Measurements from ENCODE around the gene IQGAP3.

The IQGAP3 gene

GRCh38 chr1:156523801-156524480 is 48.4 kb downstream of the IQGAP3 start:
- Histone ChIP-seq H3K27ac (ENCODE audit: low read depth, low read length) (no peak overlapping the region), H3K4me1 (ENCODE audit: control insufficient read depth in 5 of 5, insufficient read depth in 5 of 5, low read length in 5 of 5) (peaks cover 0 to 18% (median 0%) of the 10 kb centered on the region in 5 donors), H3K9me3 (ENCODE audit: control insufficient read depth in 5 of 5, low read length in 5 of 5) (no peaks in the 10 kb centered on the region), H3K36me3 (ENCODE audit: control insufficient read depth in 5 of 5, insufficient read depth in 5 of 5, low read length in 5 of 5) (no peaks in the 10 kb centered on the region), H3K9ac (ENCODE audit: low read length in 5 of 5) (no peak overlapping the region), H3K27me3 (ENCODE audit: control insufficient read depth in 5 of 5, insufficient read depth in 4 of 5, low read length in 5 of 5) (no peaks in the 10 kb centered on the region), H3K4me3 (ENCODE audit: low read depth in 1 of 5, low read length in 5 of 5) (no peak overlapping the region)

GRCh38 chr1:156522443-156522970 is 49.9 kb downstream of the IQGAP3 start:
- Histone ChIP-seq H3K4me3 (ENCODE audit: low read depth in 1 of 5, low read length in 5 of 5) (no peak overlapping the region), H3K27me3 (ENCODE audit: control insufficient read depth in 5 of 5, insufficient read depth in 4 of 5, low read length in 5 of 5) (no peaks in the 10 kb centered on the region), H3K36me3 (ENCODE audit: control insufficient read depth in 5 of 5, insufficient read depth in 5 of 5, low read length in 5 of 5) (no peaks in the 10 kb centered on the region), H3K9ac (ENCODE audit: low read length in 5 of 5) (no peak overlapping the region), H3K4me1 (ENCODE audit: control insufficient read depth in 5 of 5, insufficient read depth in 5 of 5, low read length in 5 of 5) (peaks cover 0 to 18% (median 0%) of the 10 kb centered on the region in 5 donors), H3K27ac (ENCODE audit: low read depth, low read length) (no peak overlapping the region), H3K9me3 (ENCODE audit: control insufficient read depth in 5 of 5, low read length in 5 of 5) (no peaks in the 10 kb centered on the region)

GRCh38 chr1:156517748-156518147 is 54.6 kb downstream of the IQGAP3 start:
- Histone ChIP-seq H3K27me3 (ENCODE audit: control insufficient read depth in 5 of 5, insufficient read depth in 4 of 5, low read length in 5 of 5) (no peaks in the 10 kb centered on the region), H3K9ac (ENCODE audit: low read length in 5 of 5) (no peak overlapping the region), H3K27ac (ENCODE audit: low read depth, low read length) (no peak overlapping the region), H3K9me3 (ENCODE audit: control insufficient read depth in 5 of 5, low read length in 5 of 5) (no peaks in the 10 kb centered on the region), H3K4me1 (ENCODE audit: control insufficient read depth in 5 of 5, insufficient read depth in 5 of 5, low read length in 5 of 5) (no peaks in the 10 kb centered on the region), H3K36me3 (ENCODE audit: control insufficient read depth in 5 of 5, insufficient read depth in 5 of 5, low read length in 5 of 5) (no peaks in the 10 kb centered on the region), H3K4me3 (ENCODE audit: low read depth in 1 of 5, low read length in 5 of 5) (no peak overlapping the region)

- H3K36me3 ChIP-seq (ENCODE audit: control insufficient read depth in 5 of 5, insufficient read depth in 5 of 5, low read length in 5 of 5): no peaks in the 10 kb centered on the region
- H3K9ac ChIP-seq (ENCODE audit: low read length in 5 of 5): no peak overlapping the region
- no peaks in the 10 kb centered on the region for H3K9me3 ChIP-seq (ENCODE audit: control insufficient read depth in 5 of 5, low read length in 5 of 5)
- H3K27me3 ChIP-seq (ENCODE audit: control insufficient read depth in 5 of 5, insufficient read depth in 4 of 5, low read length in 5 of 5): no peaks in the 10 kb centered on the region
- H3K27ac ChIP-seq (ENCODE audit: low read depth, low read length): no peak overlapping the region
- no peak overlapping the region for H3K4me3 ChIP-seq (ENCODE audit: low read depth in 1 of 5, low read length in 5 of 5)
- no peaks in the 10 kb centered on the region for H3K4me1 ChIP-seq (ENCODE audit: control insufficient read depth in 5 of 5, insufficient read depth in 5 of 5, low read length in 5 of 5)
Observed at GRCh38 chr1:156516821-156517220, 55.5 kb downstream of the IQGAP3 start.

- no peaks in the 10 kb centered on the region for H3K9me3 ChIP-seq (ENCODE audit: control insufficient read depth in 5 of 5, low read length in 5 of 5)
- peaks cover 0 to under 1% (median 0%) of the 10 kb centered on the region in 5 donors for H3K4me1 ChIP-seq (ENCODE audit: control insufficient read depth in 5 of 5, insufficient read depth in 5 of 5, low read length in 5 of 5)
- no peaks in the 10 kb centered on the region for H3K36me3 ChIP-seq (ENCODE audit: control insufficient read depth in 5 of 5, insufficient read depth in 5 of 5, low read length in 5 of 5)
- H3K4me3 ChIP-seq (ENCODE audit: low read depth in 1 of 5, low read length in 5 of 5): no peak overlapping the region
- no peak overlapping the region for H3K27ac ChIP-seq (ENCODE audit: low read depth, low read length)
- no peak overlapping the region for H3K9ac ChIP-seq (ENCODE audit: low read length in 5 of 5)
- no peaks in the 10 kb centered on the region for H3K27me3 ChIP-seq (ENCODE audit: control insufficient read depth in 5 of 5, insufficient read depth in 4 of 5, low read length in 5 of 5)
Observed at GRCh38 chr1:156515956-156516355, 56.4 kb downstream of the IQGAP3 start.

GRCh38 chr1:156513185-156513584 is 59.2 kb downstream of the IQGAP3 start:
- Histone ChIP-seq H3K4me1 (ENCODE audit: control insufficient read depth in 5 of 5, insufficient read depth in 5 of 5, low read length in 5 of 5) (peaks cover 0 to 16% (median 7%) of the 10 kb centered on the region in 5 donors), H3K27me3 (ENCODE audit: control insufficient read depth in 5 of 5, insufficient read depth in 4 of 5, low read length in 5 of 5) (no peaks in the 10 kb centered on the region), H3K27ac (ENCODE audit: low read depth, low read length) (no peak overlapping the region), H3K4me3 (ENCODE audit: low read depth in 1 of 5, low read length in 5 of 5) (no peak overlapping the region), H3K9me3 (ENCODE audit: control insufficient read depth in 5 of 5, low read length in 5 of 5) (no peaks in the 10 kb centered on the region), H3K36me3 (ENCODE audit: control insufficient read depth in 5 of 5, insufficient read depth in 5 of 5, low read length in 5 of 5) (no peaks in the 10 kb centered on the region), H3K9ac (ENCODE audit: low read length in 5 of 5) (no peak overlapping the region)

GRCh38 chr1:156511644-156512043 is 60.7 kb downstream of the IQGAP3 start:
- Histone ChIP-seq H3K4me1 (ENCODE audit: control insufficient read depth in 5 of 5, insufficient read depth in 5 of 5, low read length in 5 of 5) (peaks cover 0 to 21% (median 10%) of the 10 kb centered on the region in 5 donors), H3K4me3 (ENCODE audit: low read depth in 1 of 5, low read length in 5 of 5) (no peak overlapping the region), H3K9ac (ENCODE audit: low read length in 5 of 5) (no peak overlapping the region), H3K36me3 (ENCODE audit: control insufficient read depth in 5 of 5, insufficient read depth in 5 of 5, low read length in 5 of 5) (no peaks in the 10 kb centered on the region), H3K9me3 (ENCODE audit: control insufficient read depth in 5 of 5, low read length in 5 of 5) (no peaks in the 10 kb centered on the region), H3K27me3 (ENCODE audit: control insufficient read depth in 5 of 5, insufficient read depth in 4 of 5, low read length in 5 of 5) (no peaks in the 10 kb centered on the region), H3K27ac (ENCODE audit: low read depth, low read length) (no peak overlapping the region)

- no peaks in the 10 kb centered on the region for H3K9me3 ChIP-seq (ENCODE audit: control insufficient read depth in 5 of 5, low read length in 5 of 5)
- no peaks in the 10 kb centered on the region for H3K36me3 ChIP-seq (ENCODE audit: control insufficient read depth in 5 of 5, insufficient read depth in 5 of 5, low read length in 5 of 5)
- no peak overlapping the region for H3K9ac ChIP-seq (ENCODE audit: low read length in 5 of 5)
- H3K27me3 ChIP-seq (ENCODE audit: control insufficient read depth in 5 of 5, insufficient read depth in 4 of 5, low read length in 5 of 5): no peaks in the 10 kb centered on the region
- H3K4me3 ChIP-seq (ENCODE audit: low read depth in 1 of 5, low read length in 5 of 5): no peak overlapping the region
- no peak overlapping the region for H3K27ac ChIP-seq (ENCODE audit: low read depth, low read length)
- peaks cover 2 to 24% (median 13%) of the 10 kb centered on the region in 5 donors for H3K4me1 ChIP-seq (ENCODE audit: control insufficient read depth in 5 of 5, insufficient read depth in 5 of 5, low read length in 5 of 5)
Observed at GRCh38 chr1:156510709-156511108, 61.7 kb downstream of the IQGAP3 start.

GRCh38 chr1:156509424-156510034 is 62.8 kb downstream of the IQGAP3 start:
- Histone ChIP-seq H3K36me3 (ENCODE audit: control insufficient read depth in 5 of 5, insufficient read depth in 5 of 5, low read length in 5 of 5) (no peaks in the 10 kb centered on the region), H3K27me3 (ENCODE audit: control insufficient read depth in 5 of 5, insufficient read depth in 4 of 5, low read length in 5 of 5) (no peaks in the 10 kb centered on the region), H3K9me3 (ENCODE audit: control insufficient read depth in 5 of 5, low read length in 5 of 5) (no peaks in the 10 kb centered on the region), H3K27ac (ENCODE audit: low read depth, low read length) (no peak overlapping the region), H3K4me3 (ENCODE audit: low read depth in 1 of 5, low read length in 5 of 5) (no peak overlapping the region), H3K4me1 (ENCODE audit: control insufficient read depth in 5 of 5, insufficient read depth in 5 of 5, low read length in 5 of 5) (peaks cover 4 to 35% (median 20%) of the 10 kb centered on the region in 5 donors), H3K9ac (ENCODE audit: low read length in 5 of 5) (no peak overlapping the region)

- Histone ChIP-seq H3K4me1 (ENCODE audit: control insufficient read depth in 5 of 5, insufficient read depth in 5 of 5, low read length in 5 of 5) (peaks cover 9 to 41% (median 27%) of the 10 kb centered on the region in 5 donors), H3K9me3 (ENCODE audit: control insufficient read depth in 5 of 5, low read length in 5 of 5) (no peaks in the 10 kb centered on the region), H3K27me3 (ENCODE audit: control insufficient read depth in 5 of 5, insufficient read depth in 4 of 5, low read length in 5 of 5) (no peaks in the 10 kb centered on the region), H3K27ac (ENCODE audit: low read depth, low read length) (peak overlapping the region; percentile 24), H3K9ac (ENCODE audit: low read length in 5 of 5) (peak overlapping the region in 1 of 5 donors; percentile 16), H3K4me3 (ENCODE audit: low read depth in 1 of 5, low read length in 5 of 5) (no peak overlapping the region), H3K36me3 (ENCODE audit: control insufficient read depth in 5 of 5, insufficient read depth in 5 of 5, low read length in 5 of 5) (no peaks in the 10 kb centered on the region)
Observed at GRCh38 chr1:156508955-156509234, 63.5 kb downstream of the IQGAP3 start.
